HG02840 (cell line): Measurements from ENCODE around the gene GNRH2.
"Not testable (repeated sequence)": the region's sequence is repeated elsewhere in the genome, so short reads cannot be mapped to it uniquely, and the experiment has no call there.

Experiments
- ATAC-seq: cut with Tn5 transposase; IDR thresholded peaks from one replicate; pipeline ENCODE4 v1.9.1; 2021; ENCODE audit warnings: mild to moderate bottlenecking, moderate library complexity, moderate number of reproducible peaks; ENCODE audit not compliant: unreplicated experiment, low FRiP score

GNRH2 gene

GRCh38 chr20:3072530-3073250, 29.3 kb downstream of the GNRH2 start:
- ATAC-seq, result no peak

- ATAC-seq, result not testable (repeated sequence)
These were observed 29.8 kb downstream of the GNRH2 start for GRCh38 chr20:3073251-3073643.

- no peak for ATAC-seq
These were observed 31.4 kb downstream of the GNRH2 start for GRCh38 chr20:3074812-3075211.

GRCh38 chr20:3075315-3075714, 31.9 kb downstream of the GNRH2 start:
- ATAC-seq, result not testable (repeated sequence)

- no peak for ATAC-seq
These were observed 34.3 kb downstream of the GNRH2 start for GRCh38 chr20:3077618-3078134.

GRCh38 chr20:3080939-3081388, 37.5 kb downstream of the GNRH2 start:
- no peak for ATAC-seq

GRCh38 chr20:3081641-3082040, 38.2 kb downstream of the GNRH2 start:
- ATAC-seq, result no peak

GRCh38 chr20:3082306-3082951, 39.0 kb downstream of the GNRH2 start:
- no peak for ATAC-seq

GRCh38 chr20:3082955-3083952, 39.8 kb downstream of the GNRH2 start:
- no peak for ATAC-seq

GRCh38 chr20:3084283-3084985, 41.0 kb downstream of the GNRH2 start, which contains the start of gene AVP:
AVP (minus strand) TSS chr20:3084724; CDS start chr20:3084674, 50 bp downstream.
- ATAC-seq, result no peak

- no peak for ATAC-seq
These were observed 41.6 kb downstream of the GNRH2 start for GRCh38 chr20:3084986-3085360.

GRCh38 chr20:3085571-3086072, 42.2 kb downstream of the GNRH2 start:
- no peak for ATAC-seq

- ATAC-seq, result no peak
These were observed 44.6 kb downstream of the GNRH2 start for GRCh38 chr20:3088031-3088430.

GRCh38 chr20:3090565-3090964, 47.1 kb downstream of the GNRH2 start:
- no peak for ATAC-seq

GRCh38 chr20:3092611-3093379, 49.4 kb downstream of the GNRH2 start:
- ATAC-seq, result no peak

- ATAC-seq, result no peak
These were observed 50.5 kb downstream of the GNRH2 start for GRCh38 chr20:3093861-3094361.

- ATAC-seq, result no peak
These were observed 51.6 kb downstream of the GNRH2 start for GRCh38 chr20:3094848-3095629.
